Measurements from ENCODE around the gene ABCA3.
"Not testable (repeated sequence)": the region's sequence is repeated elsewhere in the genome, so short reads cannot be mapped to it uniquely, and the experiment has no call there.

ABCA3 gene

GRCh38 chr16:2340564-2341455 lies at the start of gene ABCA3:
Gene ABCA3 (minus strand): TSS chr16:2340728. CDS start chr16:2326466, 14,262 bp downstream.
- peak; percentile 87 to 98 for DNase-seq

GRCh38 chr16:2388875-2389433 lies 48.4 kb upstream of the ABCA3 start:
- no peak for DNase-seq

DNA sequence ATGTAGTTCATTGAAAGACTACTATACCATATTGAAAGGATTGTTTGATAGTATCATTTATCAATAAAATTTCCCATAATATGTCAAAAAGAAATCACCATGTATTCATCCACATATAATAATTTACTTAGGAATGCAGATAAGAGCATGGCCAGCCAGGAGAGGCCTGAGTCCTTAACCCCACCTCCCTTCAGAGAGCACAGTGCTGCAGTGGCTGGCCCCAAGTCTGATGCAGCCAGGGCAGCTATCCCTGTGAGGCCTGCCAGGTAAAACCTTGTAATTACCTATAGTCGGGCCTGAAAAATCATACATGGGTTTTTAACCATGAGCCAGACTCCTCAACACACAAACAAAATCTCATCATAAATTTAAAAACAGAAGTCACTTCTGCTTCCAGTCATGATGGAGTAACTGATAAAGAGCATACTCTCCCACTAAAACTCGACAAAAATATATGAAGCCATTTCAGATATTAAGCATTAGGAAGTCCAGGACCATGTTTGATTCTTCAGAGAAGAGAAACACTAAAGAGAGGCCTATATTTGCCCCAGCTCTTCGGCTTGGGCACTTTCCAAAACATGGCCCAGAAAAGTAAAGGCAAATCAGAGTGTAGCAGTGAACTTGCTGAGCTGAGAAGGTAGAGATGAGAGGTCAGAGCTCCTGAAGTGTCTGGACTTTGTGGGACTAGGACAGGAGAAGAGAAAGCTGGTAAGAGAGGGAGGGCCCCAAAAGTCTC lies 47.8 kb upstream of the ABCA3 start:
- no peak for DNase-seq

- DNase-seq, result no peak
Measured at GRCh38 chr16:2386990-2387389, 46.5 kb upstream of the ABCA3 start.

- DNase-seq, result not testable (repeated sequence)
Measured at GRCh38 chr16:2385982-2386381, 45.5 kb upstream of the ABCA3 start.

DNA sequence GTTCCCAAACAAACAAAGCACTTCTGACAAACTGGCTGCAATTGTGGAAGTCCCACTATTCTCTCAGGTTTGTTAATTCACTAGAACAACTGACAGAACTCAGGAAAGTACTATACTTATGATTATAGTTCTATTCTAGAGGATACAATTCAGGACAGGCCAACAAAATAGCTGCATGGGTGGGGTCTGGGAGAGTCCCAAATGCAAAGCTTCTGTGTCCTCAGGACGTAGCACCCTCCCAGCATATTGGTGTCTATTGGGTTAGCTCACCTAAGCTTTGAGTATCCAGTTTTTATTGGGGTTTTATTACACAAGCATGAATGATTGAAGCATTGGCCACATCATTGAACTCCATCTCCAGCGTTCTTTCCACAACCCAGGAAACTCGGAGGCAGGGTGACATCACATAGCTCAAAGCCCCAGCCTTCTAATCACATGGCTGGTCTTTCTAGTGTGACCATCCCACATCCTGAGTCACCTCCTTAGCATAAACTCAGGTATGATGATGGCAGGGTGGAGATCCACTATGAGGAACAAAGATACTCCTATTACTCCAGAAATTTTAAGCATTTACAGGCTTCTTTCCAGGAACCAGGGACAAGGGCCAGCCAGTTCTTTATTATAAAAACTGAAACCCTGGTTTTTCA lies 44.8 kb upstream of the ABCA3 start:
- DNase-seq, result no peak

DNA sequence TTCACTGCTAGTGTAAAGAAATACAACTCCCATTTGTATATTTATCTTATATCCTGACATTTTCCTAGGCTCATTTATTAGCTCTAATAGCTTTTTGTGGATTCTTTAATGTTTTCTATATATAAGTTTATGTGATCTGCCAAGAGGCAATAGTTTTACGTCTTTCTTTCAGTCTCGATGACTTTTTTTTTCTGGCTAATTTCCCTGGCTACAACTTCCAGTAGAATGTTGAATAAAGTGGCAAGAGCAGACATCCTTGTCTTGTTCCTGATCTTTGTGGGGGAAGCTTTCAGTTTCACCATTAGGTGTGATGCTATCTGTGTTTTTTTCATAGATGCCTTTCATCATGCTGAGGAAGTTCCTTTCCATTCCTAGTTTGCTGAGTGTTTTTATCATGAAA lies 43.9 kb upstream of the ABCA3 start:
- peak in 1 of 2 donors; percentile 36 for DNase-seq

GRCh38 chr16:2383501-2383900 lies 43.0 kb upstream of the ABCA3 start:
- DNase-seq, result peak; percentile 48 to 57

GRCh38 chr16:2374644-2375043 lies 34.1 kb upstream of the ABCA3 start:
- no peak for DNase-seq

- no peak for DNase-seq
Measured at GRCh38 chr16:2373176-2373575, 32.6 kb upstream of the ABCA3 start.

DNA sequence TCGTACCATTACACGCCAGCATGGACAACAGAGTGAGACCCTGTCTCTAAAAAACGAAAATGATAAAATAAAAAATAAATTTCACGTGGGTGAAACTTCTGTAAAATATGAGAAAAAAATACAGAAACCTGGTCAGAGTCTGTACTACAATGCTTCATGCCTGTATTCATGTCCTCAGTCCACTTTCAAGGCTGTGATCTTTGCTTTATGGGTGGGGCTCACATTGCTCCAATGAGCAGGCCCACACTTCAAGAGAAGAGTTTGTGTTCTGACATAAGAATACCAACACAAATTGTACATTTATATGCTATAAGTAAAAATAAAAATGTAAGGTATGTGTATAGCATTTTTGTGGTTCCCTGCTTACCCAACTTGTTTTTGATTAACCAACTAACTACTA lies 32.2 kb upstream of the ABCA3 start:
- DNase-seq, result no peak

- no peak for DNase-seq
Measured at GRCh38 chr16:2371421-2371820, 30.9 kb upstream of the ABCA3 start.

- DNase-seq, result no peak
Measured at GRCh38 chr16:2370721-2371120, 30.2 kb upstream of the ABCA3 start.

DNA sequence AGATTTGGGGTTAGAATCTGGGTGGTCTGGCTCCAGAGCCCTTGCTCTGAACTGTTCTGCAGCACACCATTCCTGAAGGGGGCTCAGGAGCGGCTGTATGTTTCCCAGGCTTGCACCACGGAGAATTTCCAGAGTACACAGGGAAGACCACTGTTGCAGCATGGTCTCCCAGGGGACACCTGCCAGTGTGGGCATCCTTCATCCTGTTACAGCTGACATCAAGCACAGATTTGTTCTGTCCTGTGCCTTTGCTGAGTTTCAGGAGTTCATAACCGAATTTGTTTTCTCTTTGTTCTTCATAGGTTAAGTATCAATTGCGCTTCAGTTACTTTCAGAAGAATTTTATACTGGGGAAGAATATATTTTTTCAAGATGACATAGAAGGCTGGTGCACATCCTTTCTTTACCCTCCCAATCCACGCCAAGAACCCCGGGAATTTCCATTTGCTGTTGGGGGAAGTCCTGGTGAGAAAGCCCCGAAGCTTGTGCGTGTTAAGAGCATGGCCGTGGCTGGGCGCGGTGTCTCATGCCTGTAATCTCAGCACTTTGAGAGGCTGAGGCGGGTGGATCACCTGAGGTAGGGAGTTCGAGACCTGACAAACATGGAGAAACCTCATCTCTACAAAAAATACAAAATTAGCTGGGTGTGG lies 26.3 kb upstream of the ABCA3 start:
- peak in 1 of 2 donors; percentile 15 for DNase-seq

- DNase-seq, result no peak
Measured at GRCh38 chr16:2365397-2366294, 25.1 kb upstream of the ABCA3 start.

- no peak for DNase-seq
Measured at GRCh38 chr16:2364638-2365210, 24.2 kb upstream of the ABCA3 start.

DNA sequence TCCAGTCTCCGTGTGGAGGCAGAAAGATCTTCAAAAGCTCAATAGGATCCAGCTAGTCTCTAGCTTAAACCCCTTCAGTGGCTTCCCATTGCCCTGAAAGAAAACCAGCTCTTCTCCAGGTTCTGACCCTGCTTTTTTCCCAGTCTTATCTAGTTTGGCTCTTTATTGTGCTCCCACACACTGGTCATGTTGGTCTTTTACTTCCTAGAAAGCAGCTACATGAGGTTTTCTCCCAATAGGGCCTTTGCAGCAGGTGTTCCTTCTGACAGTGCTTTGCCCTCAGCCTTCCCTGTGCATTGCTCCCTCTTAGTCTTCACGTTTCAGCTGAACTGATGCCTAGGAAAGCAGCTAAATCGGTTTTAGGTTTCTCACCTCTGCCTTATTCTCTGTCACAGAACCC lies 21.7 kb upstream of the ABCA3 start:
- no peak for DNase-seq

DNA sequence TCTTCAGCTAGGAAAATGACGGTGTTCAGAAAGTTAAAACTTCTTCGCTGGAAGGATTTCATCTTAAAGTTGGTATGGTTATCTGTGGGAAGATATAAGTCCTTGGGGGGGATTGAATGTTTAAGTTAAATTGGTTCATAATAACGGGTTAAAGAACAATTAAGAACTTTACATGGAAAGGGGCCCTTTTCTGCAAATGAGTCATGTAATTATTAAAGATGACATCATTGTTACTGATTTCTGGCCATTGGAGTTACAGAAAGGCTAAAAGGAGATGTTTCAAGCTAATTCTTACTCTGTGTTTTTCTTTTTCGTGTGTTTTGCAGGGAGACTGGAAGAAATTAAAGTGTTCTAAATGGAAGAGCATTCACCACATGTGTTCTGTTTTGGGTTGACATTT lies 20.6 kb upstream of the ABCA3 start:
- DNase-seq, result no peak

GRCh38 chr16:2359919-2360318 lies 19.4 kb upstream of the ABCA3 start:
- no peak for DNase-seq

DNA sequence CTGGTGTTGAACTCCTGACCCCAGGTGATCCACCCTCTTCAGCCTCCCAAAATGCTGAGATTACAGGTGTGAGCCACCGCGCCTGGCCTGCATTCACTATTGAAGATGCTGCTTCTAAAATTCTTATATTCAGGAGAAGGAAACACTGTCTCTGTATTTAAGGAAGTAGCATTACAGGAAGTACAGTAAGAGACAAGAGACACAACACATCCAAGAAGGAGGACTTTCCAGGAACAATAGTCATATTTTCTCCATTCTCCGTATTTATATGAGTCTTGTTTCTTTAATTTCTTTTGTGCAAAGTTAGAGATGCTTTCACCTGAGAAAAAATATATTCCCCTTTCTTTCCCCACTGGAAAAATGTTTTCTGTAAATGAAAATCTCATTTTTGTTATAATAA lies 18.3 kb upstream of the ABCA3 start:
- peak; percentile 16 to 31 for DNase-seq

GRCh38 chr16:2357331-2357730 lies 16.8 kb upstream of the ABCA3 start:
- DNase-seq, result no peak

All from inflammatory macrophage treated with lipopolysaccharide for 1 hour (primary cell).